GM21619 (cell line): Measurements from ENCODE around the gene PTPN6.

Experiments
- ATAC-seq: cut with Tn5 transposase; IDR thresholded peaks from one replicate; pipeline ENCODE4 v1.9.1; 2021; ENCODE audit not compliant: unreplicated experiment

PTPN6 gene

GRCh38 chr12:6965026-6965661 is 14.0 kb downstream of the PTPN6 start:
- peak; percentile 38 for ATAC-seq

- no peak for ATAC-seq
Measured at GRCh38 chr12:6965714-6966113, 14.6 kb downstream of the PTPN6 start.

- ATAC-seq = no peak
Measured at GRCh38 chr12:6966351-6966750, 15.2 kb downstream of the PTPN6 start.

- no peak for ATAC-seq
Measured at GRCh38 chr12:6967651-6968100, 16.5 kb downstream of the PTPN6 start.

- ATAC-seq = no peak
Measured at GRCh38 chr12:6968426-6968825, 17.3 kb downstream of the PTPN6 start.

- ATAC-seq = peak; percentile 10
Measured at GRCh38 chr12:6970096-6970527, 19.0 kb downstream of the PTPN6 start.

GRCh38 chr12:6974180-6974579 is 23.0 kb downstream of the PTPN6 start:
- ATAC-seq = no peak

- no peak for ATAC-seq
Measured at GRCh38 chr12:6975297-6976032, 24.3 kb downstream of the PTPN6 start.

GRCh38 chr12:6977653-6978052 is 26.5 kb downstream of the PTPN6 start:
- no peak for ATAC-seq

GRCh38 chr12:6978188-6978587 is 27.0 kb downstream of the PTPN6 start:
- ATAC-seq = no peak

GRCh38 chr12:6978611-6979011 is 27.5 kb downstream of the PTPN6 start:
- ATAC-seq = no peak

GRCh38 chr12:6979021-6979420 is 27.9 kb downstream of the PTPN6 start:
- no peak for ATAC-seq

GRCh38 chr12:6979453-6979852 is 28.3 kb downstream of the PTPN6 start:
- ATAC-seq = no peak

- no peak for ATAC-seq
Measured at GRCh38 chr12:6980075-6980474, 28.9 kb downstream of the PTPN6 start.

- no peak for ATAC-seq
Measured at GRCh38 chr12:6980740-6981139, 29.6 kb downstream of the PTPN6 start.

- no peak for ATAC-seq
Measured at GRCh38 chr12:6981152-6982052, 30.2 kb downstream of the PTPN6 start.

- ATAC-seq = no peak
Measured at GRCh38 chr12:6982532-6982931, 31.4 kb downstream of the PTPN6 start.

GRCh38 chr12:6987956-6988553 is 36.9 kb downstream of the PTPN6 start:
- ATAC-seq = no peak

- no peak for ATAC-seq
Measured at GRCh38 chr12:6996040-6996441, 44.9 kb downstream of the PTPN6 start.

- no peak for ATAC-seq
Measured at GRCh38 chr12:6998715-6999451, 47.7 kb downstream of the PTPN6 start.
